ENCODE results near the gene EBP.

EBP gene

GRCh38 chrX:48521353-48522243 lies at the start of gene EBP:
Gene EBP (plus strand): TSS chrX:48521808. CDS start chrX:48523772, 1,964 bp downstream.
- TF ChIP-seq, protein P1, sequence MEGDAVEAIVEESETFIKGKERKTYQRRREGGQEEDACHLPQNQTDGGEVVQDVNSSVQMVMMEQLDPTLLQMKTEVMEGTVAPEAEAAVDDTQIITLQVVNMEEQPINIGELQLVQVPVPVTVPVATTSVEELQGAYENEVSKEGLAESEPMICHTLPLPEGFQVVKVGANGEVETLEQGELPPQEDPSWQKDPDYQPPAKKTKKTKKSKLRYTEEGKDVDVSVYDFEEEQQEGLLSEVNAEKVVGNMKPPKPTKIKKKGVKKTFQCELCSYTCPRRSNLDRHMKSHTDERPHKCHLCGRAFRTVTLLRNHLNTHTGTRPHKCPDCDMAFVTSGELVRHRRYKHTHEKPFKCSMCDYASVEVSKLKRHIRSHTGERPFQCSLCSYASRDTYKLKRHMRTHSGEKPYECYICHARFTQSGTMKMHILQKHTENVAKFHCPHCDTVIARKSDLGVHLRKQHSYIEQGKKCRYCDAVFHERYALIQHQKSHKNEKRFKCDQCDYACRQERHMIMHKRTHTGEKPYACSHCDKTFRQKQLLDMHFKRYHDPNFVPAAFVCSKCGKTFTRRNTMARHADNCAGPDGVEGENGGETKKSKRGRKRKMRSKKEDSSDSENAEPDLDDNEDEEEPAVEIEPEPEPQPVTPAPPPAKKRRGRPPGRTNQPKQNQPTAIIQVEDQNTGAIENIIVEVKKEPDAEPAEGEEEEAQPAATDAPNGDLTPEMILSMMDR (IDR thresholded peaks at IDR 0.05; ENCODE audit: low read depth, low read length, missing control alignments), result no peak
- Histone ChIP-seq H3K36me3 (replicated peaks) (no peaks in the 10 kb centered on the region), H3K27ac (peak within 1 kb of the TSS; percentile 55), H3K27me3 (replicated peaks) (no peaks in the 10 kb centered on the region), H3K4me3 (ENCODE audit: low read depth, low read length) (peak within 1 kb of the TSS; percentile 69)
- peak; percentile 81 for DNase-seq
- in situ Hi-C loops (cut with HindIII; ENCODE audit: low pct_ligation_motif_present, low sequenced_read_pairs), result no loop called here

DNA sequence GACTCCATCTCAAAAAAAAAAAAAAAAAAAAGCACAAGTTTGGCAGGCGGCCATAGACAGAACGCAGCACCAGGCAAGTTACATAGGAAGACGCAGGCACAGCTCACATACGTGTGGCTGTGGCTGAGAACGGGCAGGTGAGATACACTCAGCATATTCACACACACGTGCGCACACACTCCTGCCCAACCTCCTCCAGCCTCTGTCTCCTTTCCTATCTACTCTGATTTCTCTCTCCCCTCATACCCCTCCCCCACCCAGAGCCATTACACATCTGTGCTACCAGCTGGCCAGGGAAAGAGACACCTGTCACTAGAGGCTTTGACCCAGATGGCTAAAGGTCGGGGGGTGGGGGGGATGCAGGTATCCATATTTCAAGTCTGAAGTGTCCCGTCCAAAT lies 49.4 kb upstream of the EBP start:
- no peaks in the 10 kb centered on the region for H3K27me3 ChIP-seq (replicated peaks)
- no peak for DNase-seq
- no peak overlapping the region for H3K27ac ChIP-seq
- TF ChIP-seq, protein P1 (IDR thresholded peaks at IDR 0.05; ENCODE audit: low read depth, low read length, missing control alignments), result no peak
- no peaks in the 10 kb centered on the region for H3K36me3 ChIP-seq (replicated peaks)
- in situ Hi-C loops (cut with HindIII; ENCODE audit: low pct_ligation_motif_present, low sequenced_read_pairs), result no loop called here
- H3K4me3 ChIP-seq (ENCODE audit: low read depth, low read length), result no peak overlapping the region

GRCh38 chrX:48472851-48473703 lies 48.5 kb upstream of the EBP start:
- Histone ChIP-seq H3K4me3 (ENCODE audit: low read depth, low read length) (no peak overlapping the region), H3K36me3 (replicated peaks) (no peaks in the 10 kb centered on the region), H3K27me3 (replicated peaks) (no peaks in the 10 kb centered on the region), H3K27ac (no peak overlapping the region)
- TF ChIP-seq, protein P1 (IDR thresholded peaks at IDR 0.05; ENCODE audit: low read depth, low read length, missing control alignments), result no peak
- DNase-seq, result no peak
- in situ Hi-C loops (cut with HindIII; ENCODE audit: low pct_ligation_motif_present, low sequenced_read_pairs), result no loop called here

GRCh38 chrX:48473704-48473990 lies 48.0 kb upstream of the EBP start:
- TF ChIP-seq, protein P1 (IDR thresholded peaks at IDR 0.05; ENCODE audit: low read depth, low read length, missing control alignments), result no peak
- no peak overlapping the region for H3K27ac ChIP-seq
- H3K36me3 ChIP-seq (replicated peaks), result peaks cover 2% of the 10 kb centered on the region
- H3K4me3 ChIP-seq (ENCODE audit: low read depth, low read length), result no peak overlapping the region
- no peaks in the 10 kb centered on the region for H3K27me3 ChIP-seq (replicated peaks)
- no peak for DNase-seq
- in situ Hi-C loops (cut with HindIII; ENCODE audit: low pct_ligation_motif_present, low sequenced_read_pairs), result no loop called here

DNA sequence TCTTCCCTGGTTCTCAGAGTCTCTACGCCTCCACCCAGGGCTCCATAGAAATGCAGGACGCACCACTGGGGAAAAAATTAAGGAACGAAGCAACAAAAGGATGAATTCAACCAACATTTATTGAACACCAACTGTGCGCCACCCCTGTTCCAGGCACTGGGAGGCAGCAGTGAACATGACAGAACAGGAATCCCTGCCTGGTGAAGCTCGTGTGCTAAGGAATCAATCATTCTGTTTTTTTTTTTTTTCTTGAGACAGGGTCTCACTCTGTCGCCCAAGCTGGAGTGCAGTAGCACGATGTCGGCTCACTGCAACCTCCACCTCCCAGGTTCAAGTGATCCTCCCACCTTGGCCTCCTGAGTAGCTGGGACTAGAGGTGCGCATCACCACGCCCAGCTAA lies 47.5 kb upstream of the EBP start:
- Histone ChIP-seq H3K27ac (no peak overlapping the region), H3K4me3 (ENCODE audit: low read depth, low read length) (no peak overlapping the region), H3K36me3 (replicated peaks) (peaks cover 2% of the 10 kb centered on the region), H3K27me3 (replicated peaks) (no peaks in the 10 kb centered on the region)
- in situ Hi-C loops (cut with HindIII; ENCODE audit: low pct_ligation_motif_present, low sequenced_read_pairs), result no loop called here
- DNase-seq, result no peak
- TF ChIP-seq, protein P1 (IDR thresholded peaks at IDR 0.05; ENCODE audit: low read depth, low read length, missing control alignments), result peak; percentile 57
